ENCODE data around the gene LRBA. TPM values are rescaled to one million over a fixed set of nuclear protein-coding genes. Genes with fewer than 3 reads are reported as not detected.

The LRBA gene
- total RNA-seq, 1 experiment from 2014 or later: 69.1 TPM

GRCh38 chr4:150862829-150863228 is 152.3 kb downstream of the LRBA start (continued):
- TF ChIP-seq ZNF532 (CRISPR knock-in tag; IDR thresholded peaks at IDR 0.05; ENCODE audit: borderline replicate concordance): no peak
- TF ChIP-seq IRF1 (CRISPR knock-in tag; IDR thresholded peaks at IDR 0.05): no peak
- no peak for TF ChIP-seq TP53 (CRISPR knock-in tag; IDR thresholded peaks at IDR 0.05)
- TF ChIP-seq SOX15 (CRISPR knock-in tag; IDR thresholded peaks at IDR 0.05): no peak
- TF ChIP-seq KAT7 (CRISPR knock-in tag; IDR thresholded peaks at IDR 0.05; ENCODE audit: borderline replicate concordance): no peak
- no peak for TF ChIP-seq NFATC4 (CRISPR knock-in tag; IDR thresholded peaks at IDR 0.05)
- TF ChIP-seq ZNF281 (CRISPR knock-in tag; IDR thresholded peaks at IDR 0.05): no peak
- no peak for TF ChIP-seq ZNF396 (CRISPR knock-in tag; IDR thresholded peaks at IDR 0.05; ENCODE audit: borderline replicate concordance)
- no peak for TF ChIP-seq ZSCAN18 (CRISPR knock-in tag; IDR thresholded peaks at IDR 0.05)
- no peak for TF ChIP-seq ZNF232 (CRISPR knock-in tag; IDR thresholded peaks at IDR 0.05)
- no peak for TF ChIP-seq CREB1 (CRISPR knock-in tag; IDR thresholded peaks at IDR 0.05)
- TF ChIP-seq TEAD1 (CRISPR knock-in tag; IDR thresholded peaks at IDR 0.05): no peak
- TF ChIP-seq NFYB (CRISPR knock-in tag; conservative IDR thresholded peaks at IDR 0.05; ENCODE audit: low read depth): no peak

GRCh38 chr4:150859453-150859852 is 155.6 kb downstream of the LRBA start:
- DNase-seq (ENCODE audit: low spot score) (no peak), ATAC-seq (no peak)
- no peaks in the 10 kb centered on the region for H3K9me3 Mint-ChIP-seq
- no peak overlapping the region for H3K27ac Mint-ChIP-seq
- TF ChIP-seq ZNF138 (CRISPR knock-in tag; conservative IDR thresholded peaks at IDR 0.05): no peak
- no peak for TF ChIP-seq PREB (CRISPR knock-in tag; IDR thresholded peaks at IDR 0.05; ENCODE audit: borderline replicate concordance)
- no peak for TF ChIP-seq SP1 (CRISPR knock-in tag; conservative IDR thresholded peaks at IDR 0.05)
- TF ChIP-seq ZNF219 (CRISPR knock-in tag; IDR thresholded peaks at IDR 0.05; ENCODE audit: borderline replicate concordance): no peak
- TF ChIP-seq IRF1 (CRISPR knock-in tag; IDR thresholded peaks at IDR 0.05): no peak
- no peak for TF ChIP-seq NR3C1 (CRISPR knock-in tag; conservative IDR thresholded peaks at IDR 0.05; ENCODE audit: low read depth)
- TF ChIP-seq CREM (CRISPR knock-in tag; IDR thresholded peaks at IDR 0.05): no peak
- TF ChIP-seq E2F1 (CRISPR knock-in tag; IDR thresholded peaks at IDR 0.05): no peak
- ChIA-PET CTCF (no interaction called here), POLR2A (no interaction called here)
- no peaks in the 10 kb centered on the region for H3K27me3 Mint-ChIP-seq (ENCODE audit: low read depth)
- peaks cover 5% of the 10 kb centered on the region for H3K4me1 Mint-ChIP-seq
- no peak overlapping the region for H3K4me3 Mint-ChIP-seq
- H3K36me3 Mint-ChIP-seq: peaks cover 6% of the 10 kb centered on the region
